ENCODE results near the gene GHITM.
"Not testable (repeated sequence)": the region's sequence is repeated elsewhere in the genome, so short reads cannot be mapped to it uniquely, and the experiment has no call there.

Gene GHITM

GRCh38 chr10:84139126-84140035, at the start of gene GHITM:
GHITM (plus strand) TSS chr10:84139509; CDS start chr10:84141501, 1,992 bp downstream.
- DNase-seq, result peak; percentile 99

GRCh38 chr10:84095811-84096497, 43.4 kb upstream of the GHITM start:
- no peak for DNase-seq

GRCh38 chr10:84097787-84098353, 41.4 kb upstream of the GHITM start:
- DNase-seq, result no peak

GRCh38 chr10:84098667-84099066, 40.6 kb upstream of the GHITM start:
- DNase-seq, result no peak

GRCh38 chr10:84101042-84101441, 38.3 kb upstream of the GHITM start:
- DNase-seq, result no peak

GRCh38 chr10:84108797-84109196, 30.5 kb upstream of the GHITM start:
- no peak for DNase-seq

GRCh38 chr10:84109772-84110171, 29.5 kb upstream of the GHITM start:
- DNase-seq, result not testable (repeated sequence)

- DNase-seq, result not testable (repeated sequence)
Observed at GRCh38 chr10:84113468-84113867, 25.8 kb upstream of the GHITM start.

GRCh38 chr10:84114088-84114667, 25.1 kb upstream of the GHITM start:
- no peak for DNase-seq

GRCh38 chr10:84117204-84117603, 22.1 kb upstream of the GHITM start:
- DNase-seq, result not testable (repeated sequence)

- no peak for DNase-seq
Observed at GRCh38 chr10:84117686-84118394, 21.5 kb upstream of the GHITM start.

- DNase-seq, result no peak
Observed at GRCh38 chr10:84118395-84119006, 20.8 kb upstream of the GHITM start.

GRCh38 chr10:84123362-84123761, 15.9 kb upstream of the GHITM start:
- DNase-seq, result no peak

GRCh38 chr10:84125910-84126784, 13.2 kb upstream of the GHITM start:
- DNase-seq, result not testable (repeated sequence)

- DNase-seq, result no peak
Observed at GRCh38 chr10:84126785-84127167, 12.5 kb upstream of the GHITM start.

GRCh38 chr10:84135836-84136235, 3.5 kb upstream of the GHITM start:
- DNase-seq, result no peak

GRCh38 chr10:84137811-84138210, 1.5 kb upstream of the GHITM start:
- no peak for DNase-seq

GRCh38 chr10:84138478-84139125, 707 bp upstream of the GHITM start:
- peak; percentile 21 for DNase-seq

GRCh38 chr10:84140036-84140379, 699 bp downstream of the GHITM start:
- peak; percentile 12 for DNase-seq

- no peak for DNase-seq
Observed at GRCh38 chr10:84147347-84147746, 8.0 kb downstream of the GHITM start.

Data from CD4-positive, alpha-beta T cell treated with Interferon gamma for 1 hour (primary cell).